Right ventricle myocardium superior (tissue), 1 donor: ENCODE results near the gene SCP2D1. TPM values are rescaled to one million over a fixed set of nuclear protein-coding genes. Genes with fewer than 3 reads are reported as not detected.

Experiments
- ATAC-seq: fragments of 200-7000 bp; cut with Tn5 transposase; one replicate; pipeline ENCODE4 v1.9.1; 2020; ENCODE audit warnings: mild to moderate bottlenecking; ENCODE audit not compliant: poor library complexity
- DNase-seq: peaks from one replicate; pipeline ENCODE4 v3.0.0-alpha.2; 2020
- intact Hi-C: fragments of 100-400 bp; cut with DNase I; formaldehyde crosslinking; loops from one replicate; pipeline ENCODE4 v1.11.2; 2022
- total RNA-seq: library from RNA; stranded (reverse); fragmentation: NEBNext Ultra II Directional; extraction: Animal tissue kit (Norgen Biotek cat#: 25700); gene quantifications from one replicate; pipeline ENCODE4 v1.2.1, GENCODE V29; 2021
- donor health status: DM: no; HTN: yes; CAD: no; lungs with severe emphysema.

The SCP2D1 gene
- total RNA-seq, 1 donor from 2014 or later: not detected

- no peak for ATAC-seq
- intact Hi-C loops: no loop called here
- no peak for DNase-seq
Measured at GRCh38 chr20:18808712-18809111, 4.9 kb upstream of the SCP2D1 start.

GRCh38 chr20:18811186-18811585, 2.4 kb upstream of the SCP2D1 start:
- DNase-seq (no peak), ATAC-seq (no peak)
- intact Hi-C loops: no loop called here

DNA sequence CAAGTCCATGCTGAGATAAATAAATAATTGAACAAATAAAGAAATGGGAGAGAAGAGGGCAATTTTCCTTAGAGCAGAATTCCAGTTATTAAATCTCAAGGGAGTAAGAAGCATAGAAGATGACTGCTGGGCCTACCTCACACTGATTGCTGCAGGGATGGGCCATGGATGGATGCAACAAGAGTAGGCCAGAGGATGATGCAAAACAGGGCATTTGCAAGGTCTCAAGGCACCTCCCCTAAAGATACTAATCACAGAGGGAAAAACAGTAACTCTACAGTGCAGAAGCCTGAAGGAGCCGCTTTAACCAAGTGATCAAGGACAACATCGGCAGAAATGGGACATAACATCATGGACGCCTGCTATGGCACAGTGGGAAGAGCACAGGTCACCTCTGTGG, 1.7 kb upstream of the SCP2D1 start:
- intact Hi-C loops: no loop called here
- ATAC-seq (no peak), DNase-seq (no peak)

DNA sequence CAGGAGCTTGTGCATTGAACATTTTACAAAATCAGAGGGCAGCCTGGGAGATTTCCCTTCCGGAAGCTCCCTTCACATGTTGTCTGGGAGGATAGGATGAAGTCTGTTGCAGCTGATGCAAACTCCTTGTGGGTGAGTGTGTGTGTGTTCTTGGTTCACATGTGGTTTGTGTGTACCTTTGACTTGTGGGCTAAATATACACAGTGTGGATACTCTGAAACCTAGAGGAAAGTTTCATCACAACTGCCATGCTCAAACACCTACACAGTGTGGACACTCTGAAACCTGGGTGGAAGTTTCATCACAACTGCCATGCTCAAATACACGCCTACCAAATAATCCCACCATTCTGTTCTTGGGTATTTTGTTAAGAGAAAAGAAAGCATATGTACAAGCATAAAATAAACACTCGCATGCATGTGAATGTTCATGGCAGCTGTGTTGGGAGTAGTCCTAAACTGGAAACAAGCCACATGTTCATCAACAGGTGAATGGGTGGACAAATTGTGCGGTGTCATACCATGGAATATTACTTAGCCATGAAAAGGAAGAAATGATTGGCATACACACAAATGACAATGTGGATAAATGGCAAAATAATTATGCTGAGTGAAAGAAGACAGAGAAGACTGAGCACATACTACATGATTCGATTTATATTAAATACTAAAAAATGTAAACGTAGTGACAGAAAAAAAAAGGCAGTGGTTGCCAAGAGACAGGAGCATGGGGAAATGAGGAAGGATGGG, 1.8 kb downstream of the SCP2D1 start:
- ATAC-seq (no peak), DNase-seq (no peak)
- intact Hi-C loops: no loop called here

- DNase-seq: no peak
- intact Hi-C loops: no loop called here
- no peak for ATAC-seq
Measured at GRCh38 chr20:18822832-18823231, 9.2 kb downstream of the SCP2D1 start.

DNA sequence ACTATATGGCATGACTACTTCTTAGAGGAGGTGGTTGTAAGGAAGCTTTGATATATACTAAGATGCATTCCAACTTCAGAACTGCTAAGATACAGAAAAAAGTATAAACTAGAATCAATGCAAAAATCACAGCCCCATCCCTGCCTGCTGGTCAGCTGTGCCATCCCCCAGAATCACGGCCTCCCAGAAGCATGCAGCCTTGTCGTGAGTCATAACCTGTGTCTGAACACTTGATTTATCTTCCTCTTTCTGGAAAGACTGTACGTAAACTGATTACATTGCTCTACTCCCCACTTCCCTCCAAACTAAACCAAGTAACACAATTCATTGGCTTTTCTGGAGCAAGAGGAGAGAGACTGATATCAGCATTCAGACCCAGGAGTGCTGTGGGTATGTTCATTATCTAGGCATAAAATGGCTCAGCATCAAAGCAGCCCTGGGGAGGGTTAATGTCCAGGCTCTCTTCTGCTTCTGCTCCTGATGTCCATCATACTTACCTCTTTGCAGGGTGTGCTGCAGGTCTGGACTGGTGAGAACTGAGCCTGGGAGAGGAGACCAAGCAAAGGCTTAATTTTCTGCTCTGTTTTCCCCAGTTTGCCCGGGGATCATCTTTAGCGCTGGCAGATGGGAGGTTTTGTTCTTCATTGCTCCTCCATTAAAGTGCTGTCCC, 18.4 kb downstream of the SCP2D1 start:
- no peak for DNase-seq
- intact Hi-C loops: no loop called here
- ATAC-seq: no peak

GRCh38 chr20:18832546-18833200, 19.1 kb downstream of the SCP2D1 start:
- intact Hi-C loops: no loop called here
- DNase-seq (no peak), ATAC-seq (no peak)

DNA sequence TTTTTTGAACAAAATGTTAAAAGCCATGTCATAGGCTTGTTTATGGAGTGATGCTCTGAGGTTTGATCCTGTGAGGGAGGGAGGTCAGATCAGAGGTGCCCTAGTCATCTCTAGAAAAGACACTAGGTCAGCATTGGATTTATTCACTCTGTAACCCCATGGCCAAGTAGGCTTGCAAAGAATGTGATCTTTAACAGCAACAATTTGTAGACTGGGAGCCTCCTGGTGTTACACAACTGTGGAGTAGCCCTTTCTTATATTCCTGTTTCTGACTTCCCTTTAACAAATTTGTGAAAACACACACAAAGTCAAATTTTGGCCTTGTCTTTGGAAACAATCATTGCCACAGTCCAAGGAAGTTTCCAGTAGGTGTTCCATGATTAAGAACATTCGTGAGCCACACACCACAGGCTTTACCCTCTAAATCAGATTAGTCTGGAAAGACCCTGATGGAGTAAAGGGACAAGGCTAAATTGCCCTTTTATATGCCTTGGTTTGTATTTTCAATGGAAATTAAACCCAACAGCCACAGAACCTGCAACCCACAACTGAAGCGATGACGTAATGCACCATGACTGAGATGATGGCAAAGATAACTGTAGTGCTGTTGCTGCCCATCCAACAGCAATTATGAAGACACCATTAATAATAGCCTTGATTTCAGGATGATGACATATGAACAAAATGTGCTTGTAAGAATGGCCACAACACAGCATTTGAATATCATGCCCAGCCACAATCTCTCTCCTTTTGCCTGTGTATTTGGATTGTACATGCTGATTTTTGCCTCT, 22.1 kb downstream of the SCP2D1 start:
- intact Hi-C loops: no loop called here
- DNase-seq (no peak), ATAC-seq (no peak)

DNA sequence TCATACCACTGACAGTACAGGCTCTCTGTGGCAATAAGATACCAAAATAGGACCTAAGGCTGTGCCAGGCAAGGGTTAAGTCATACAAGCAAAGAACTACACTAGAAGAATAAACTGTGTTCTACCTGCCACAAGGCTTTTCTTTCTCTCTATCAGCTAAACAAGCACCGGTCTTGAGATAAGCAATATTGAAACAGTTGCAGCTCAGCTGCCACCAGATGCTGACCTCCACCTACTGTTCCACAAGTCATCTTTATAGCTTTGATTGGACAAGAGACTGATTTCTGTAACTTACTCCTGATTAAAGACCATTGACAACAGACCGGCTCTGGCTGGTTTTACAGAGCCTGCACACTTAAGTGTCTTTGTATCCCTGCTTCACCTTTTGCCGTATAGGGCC, 24.1 kb downstream of the SCP2D1 start:
- no peak for DNase-seq
- intact Hi-C loops: no loop called here
- ATAC-seq: no peak

DNA sequence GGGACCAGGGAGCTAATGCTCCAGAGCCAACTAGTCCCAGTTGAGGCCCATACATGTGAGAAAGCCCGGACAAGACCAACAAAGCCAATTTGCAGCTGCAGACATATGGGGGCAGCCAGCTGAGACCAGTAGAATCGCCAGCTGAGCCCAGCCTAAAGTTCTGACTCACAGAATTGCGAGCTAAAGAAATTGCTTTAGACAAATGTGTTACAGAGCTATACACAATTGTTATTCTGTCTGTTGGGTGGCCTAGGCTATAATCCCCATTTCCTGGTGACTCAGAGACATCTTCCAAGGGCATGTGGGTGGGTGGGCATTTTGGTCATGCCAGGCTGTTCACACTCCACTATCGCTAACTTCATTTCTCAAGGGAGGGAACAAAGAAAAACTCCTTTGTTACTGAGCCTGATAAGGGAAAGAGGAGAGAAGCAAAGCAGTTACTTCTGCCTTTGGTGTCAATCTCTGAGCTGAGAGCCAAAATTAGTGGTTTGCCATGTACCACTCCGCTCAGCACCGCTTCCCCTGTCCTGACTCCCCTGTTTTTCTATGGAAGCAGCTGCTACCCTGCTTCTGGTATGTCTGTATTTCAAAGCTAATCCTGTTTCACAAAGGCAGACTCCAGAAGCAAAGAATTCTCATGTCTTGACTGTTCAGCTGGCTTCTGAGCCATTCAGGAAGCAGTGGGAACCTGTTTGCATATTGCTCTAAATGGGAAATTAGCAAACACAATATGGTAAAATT, 26.1 kb downstream of the SCP2D1 start:
- intact Hi-C loops: no loop called here
- ATAC-seq (no peak), DNase-seq (no peak)

- intact Hi-C loops: no loop called here
- DNase-seq (no peak), ATAC-seq (no peak)
Measured at GRCh38 chr20:18840248-18840645, 26.7 kb downstream of the SCP2D1 start.

DNA sequence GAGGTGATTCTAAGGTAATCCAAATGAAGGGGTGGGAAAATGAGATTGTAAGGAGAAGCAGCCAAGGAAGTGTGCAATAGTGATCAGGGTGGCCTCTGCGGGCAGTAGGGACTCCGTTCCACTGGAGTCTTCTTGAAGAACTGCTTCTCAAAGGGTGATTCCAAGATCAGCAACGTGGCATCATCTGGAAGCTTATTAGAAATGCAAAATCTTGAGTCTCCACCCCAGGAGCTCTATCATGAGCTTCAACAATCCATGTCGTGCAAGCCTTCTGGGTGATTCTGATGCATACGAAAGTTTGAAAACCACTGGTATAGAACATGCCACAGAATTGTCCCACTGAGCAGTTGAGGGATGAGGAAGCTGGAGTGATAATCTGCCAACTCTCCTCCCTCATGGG, 31.4 kb downstream of the SCP2D1 start:
- intact Hi-C loops: no loop called here
- ATAC-seq: no peak
- no peak for DNase-seq

DNA sequence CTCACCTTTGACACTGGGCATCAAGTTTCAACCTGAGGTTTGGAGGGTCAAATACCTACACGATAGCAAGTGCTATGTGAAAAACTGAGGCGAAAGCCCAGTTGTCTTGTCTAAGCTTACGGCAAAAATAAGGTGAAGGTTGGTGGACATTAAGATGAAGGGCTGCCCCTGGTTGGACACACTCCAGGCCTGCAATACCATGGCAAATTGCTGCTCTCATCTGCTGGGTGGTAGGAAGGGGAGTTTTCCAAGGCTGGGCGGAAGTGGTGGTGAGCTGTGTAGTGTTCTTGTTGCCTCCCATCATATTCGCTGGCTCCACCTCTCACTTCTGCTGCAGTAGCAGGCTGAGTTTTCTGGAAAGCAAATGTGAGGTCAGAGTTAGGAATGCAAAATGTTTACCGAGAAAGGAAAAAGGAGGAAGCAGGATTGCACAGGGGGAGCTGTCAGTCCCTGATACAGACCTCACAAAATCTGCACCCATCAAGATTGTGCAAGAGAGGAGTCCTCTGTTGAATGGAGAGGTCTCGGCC, 33.7 kb downstream of the SCP2D1 start:
- intact Hi-C loops: no loop called here
- ATAC-seq (no peak), DNase-seq (no peak)

- intact Hi-C loops: no loop called here
- no peak for ATAC-seq
- no peak for DNase-seq
Measured at GRCh38 chr20:18849131-18849530, 35.5 kb downstream of the SCP2D1 start.

GRCh38 chr20:18851629-18852028, 38.0 kb downstream of the SCP2D1 start:
- ATAC-seq (no peak), DNase-seq (no peak)
- intact Hi-C loops: no loop called here

GRCh38 chr20:18852318-18852717, 38.7 kb downstream of the SCP2D1 start:
- intact Hi-C loops: no loop called here
- DNase-seq (no peak), ATAC-seq (no peak)

GRCh38 chr20:18853216-18853615, 39.6 kb downstream of the SCP2D1 start:
- no peak for ATAC-seq

DNA sequence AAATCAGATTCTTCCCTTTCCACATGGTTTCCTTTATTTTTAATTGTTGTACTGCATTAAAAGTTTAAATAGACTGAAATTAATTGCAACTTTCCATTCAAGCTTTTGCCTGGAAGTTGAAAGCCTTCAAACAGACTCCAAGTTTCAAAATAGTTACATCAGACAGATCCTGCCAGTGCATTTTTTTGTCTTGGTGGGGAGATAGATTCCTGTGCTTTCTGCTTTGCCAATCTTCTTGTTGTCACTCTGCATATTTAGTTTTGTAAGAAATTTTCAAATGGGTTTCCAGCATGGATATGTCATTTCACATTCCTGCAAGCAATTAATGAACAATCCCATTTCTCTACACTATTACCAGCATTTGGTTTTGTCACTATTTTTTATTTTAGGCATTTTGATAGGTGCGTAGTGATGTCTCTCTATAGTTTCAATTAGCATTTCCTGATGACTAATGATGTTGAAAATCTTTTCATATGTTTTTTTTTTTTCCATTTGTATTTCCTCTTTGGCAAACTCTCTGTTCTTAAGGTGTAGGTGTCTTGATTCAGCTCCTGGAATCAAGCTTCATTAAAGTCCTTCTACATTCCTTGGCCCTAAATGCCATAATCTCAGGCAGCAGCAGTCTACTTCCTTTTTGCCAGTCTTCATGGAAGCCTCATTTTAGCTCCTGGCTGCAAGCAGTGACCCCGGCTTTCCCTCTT, 40.5 kb downstream of the SCP2D1 start:
- no peak for DNase-seq
- no peak for ATAC-seq
- intact Hi-C loops: no loop called here

More at GRCh38 chr20:18853216-18853615, 39.6 kb downstream of the SCP2D1 start:
- DNase-seq: no peak
- intact Hi-C loops: no loop called here
